HCEC 1CT (cell line): ENCODE measurements around the gene AUTS2.

Experiments
- DNase-seq: peaks from one replicate; pipeline ENCODE4 v3.0.0-alpha.2; 2017

AUTS2 gene

DNA sequence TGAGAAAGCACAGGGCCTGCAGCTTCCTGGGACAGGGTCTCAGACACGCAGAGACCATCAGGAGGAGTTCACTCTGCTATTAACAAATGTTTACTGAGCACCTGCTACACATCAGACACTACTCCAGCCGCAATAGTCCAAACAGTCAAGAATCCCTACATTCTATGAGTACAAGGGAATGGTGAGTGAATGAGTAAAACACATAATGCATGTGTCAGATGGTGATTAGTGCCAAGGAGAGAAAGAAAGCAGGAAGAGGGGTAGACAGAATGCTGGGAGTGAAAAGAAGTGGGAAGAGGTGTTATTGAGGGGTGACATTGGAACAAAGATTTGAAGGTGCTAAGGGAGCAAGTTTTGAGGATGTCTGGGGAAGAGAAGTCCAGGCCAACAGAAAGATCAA is 899.5 kb downstream of the AUTS2 start:
- no peak for DNase-seq

DNA sequence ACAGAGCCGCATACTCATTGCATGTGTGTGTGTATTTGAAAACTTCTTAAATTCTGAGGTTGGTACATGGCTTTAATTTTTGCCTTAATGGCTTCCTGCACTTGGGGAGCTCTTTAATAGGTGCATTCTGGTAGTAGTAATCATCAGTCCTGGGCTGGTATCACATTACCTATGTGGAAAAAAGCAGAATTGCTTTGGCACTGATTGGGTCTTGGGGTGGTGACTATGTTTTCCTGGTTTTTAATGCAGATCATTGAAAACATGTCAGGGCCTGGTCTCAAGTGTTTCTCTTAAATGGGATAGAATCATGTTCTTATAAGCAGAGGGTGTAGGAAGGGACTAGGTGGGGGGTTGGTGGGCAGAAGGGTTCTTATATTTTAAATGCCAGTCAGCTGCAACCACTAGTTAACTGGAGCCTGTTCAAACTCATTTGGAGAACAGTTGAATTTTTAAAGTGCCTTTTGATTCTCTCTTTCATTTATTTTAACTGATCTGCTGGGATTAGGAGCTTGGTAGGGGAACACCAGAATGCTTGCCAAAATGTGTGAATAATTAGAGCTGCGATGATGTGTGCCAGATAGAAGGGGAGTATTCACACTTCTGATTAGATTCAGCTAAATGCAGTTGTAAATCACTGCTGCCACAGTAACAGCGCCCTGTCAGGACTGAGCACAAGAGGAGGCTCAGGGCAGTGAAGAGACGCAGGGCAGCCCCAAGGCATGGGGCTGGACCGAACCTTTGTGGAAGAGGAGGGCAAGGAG is 900.1 kb downstream of the AUTS2 start:
- DNase-seq, result no peak

DNA sequence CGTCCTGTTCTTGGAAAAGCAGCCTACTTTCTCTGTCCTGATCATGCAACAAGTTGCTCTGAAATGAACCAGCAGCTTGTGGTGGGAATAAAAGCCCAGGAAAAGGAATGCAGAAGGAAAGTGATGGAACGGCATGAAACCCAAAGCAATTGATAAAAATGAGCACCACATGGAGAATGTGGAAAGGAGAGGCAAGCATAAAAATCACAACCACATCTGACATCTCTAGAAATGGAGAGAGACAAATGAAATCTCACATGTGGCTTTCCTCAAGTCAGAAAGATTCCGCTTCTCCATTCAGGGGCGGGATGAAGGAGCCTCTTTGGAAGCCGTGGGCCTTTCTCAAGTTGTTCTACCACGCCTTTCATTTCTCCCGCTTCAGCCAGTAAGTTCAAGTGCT is 902.0 kb downstream of the AUTS2 start:
- no peak for DNase-seq

DNA sequence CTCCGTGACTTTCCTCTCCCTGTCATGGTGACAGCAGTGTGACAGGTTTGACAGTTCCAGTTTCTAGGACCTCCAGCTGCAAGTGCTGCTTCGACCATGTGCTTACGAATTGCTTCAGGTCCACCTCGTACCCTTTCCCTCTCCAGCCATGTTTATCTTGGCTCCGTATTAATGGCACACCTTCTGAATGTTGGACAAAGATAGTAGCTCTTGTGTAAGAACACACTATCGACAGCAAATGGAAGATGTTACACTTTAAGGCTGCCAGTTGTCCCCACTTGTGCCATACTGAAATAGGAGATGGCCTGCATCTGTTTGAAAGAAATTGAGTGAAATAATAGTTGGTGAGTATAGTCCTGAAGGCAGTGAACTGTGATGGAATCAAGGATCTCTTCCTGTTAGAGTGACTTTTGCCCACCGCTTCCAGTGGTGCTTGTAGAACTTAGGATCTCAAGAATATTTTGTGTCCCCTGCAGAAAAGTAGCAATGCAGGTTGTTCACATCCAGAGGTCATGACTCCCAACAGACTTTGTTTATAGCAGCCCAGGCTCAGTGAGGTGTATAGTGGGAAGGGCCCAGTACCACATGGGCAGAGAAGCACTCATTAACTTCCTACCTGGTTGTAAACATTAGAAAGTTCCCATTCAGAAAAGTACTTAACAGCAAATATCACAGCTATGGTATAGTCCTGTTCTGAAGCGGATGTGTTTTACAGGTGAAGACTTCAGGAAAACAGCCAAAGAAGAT is 904.0 kb downstream of the AUTS2 start:
- no peak for DNase-seq

DNA sequence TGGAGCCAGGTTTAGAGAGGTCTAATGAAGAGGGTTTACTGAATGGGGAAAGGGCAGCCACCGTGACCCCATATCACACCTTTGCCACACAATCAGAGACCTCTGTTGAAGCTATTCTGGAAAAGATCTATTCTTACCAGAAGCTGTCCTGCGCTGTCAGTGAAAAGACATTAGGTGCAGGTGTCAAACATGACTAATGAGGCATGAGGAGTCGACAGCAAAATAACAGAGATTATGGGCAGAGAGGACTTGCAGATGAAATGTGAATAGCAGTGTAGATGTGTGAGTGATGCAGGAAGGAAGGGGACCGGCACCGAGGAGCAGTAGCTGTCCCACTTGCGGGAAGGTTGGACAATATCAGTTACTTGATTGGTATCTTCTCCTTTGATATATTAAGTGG is 906.0 kb downstream of the AUTS2 start:
- no peak for DNase-seq

DNA sequence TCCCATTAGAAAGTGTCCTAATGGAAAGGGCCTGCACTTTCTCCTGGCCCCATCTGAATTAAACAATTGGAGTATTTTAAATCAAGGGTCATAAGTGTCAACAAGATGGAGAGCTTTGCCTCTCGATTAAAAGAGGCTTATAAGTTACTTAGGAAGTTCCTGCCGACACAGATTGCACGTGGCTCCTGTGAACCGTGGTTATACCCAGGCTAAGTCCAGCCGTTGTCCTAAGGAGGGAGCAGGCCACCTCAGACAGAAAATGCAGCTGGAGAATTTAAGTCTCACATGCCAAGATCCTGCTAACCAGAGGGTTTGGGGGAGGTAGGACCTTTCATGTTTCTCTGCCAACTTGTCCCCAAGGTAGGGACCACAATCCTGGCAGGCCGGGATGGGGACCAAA is 907.2 kb downstream of the AUTS2 start:
- no peak for DNase-seq

DNA sequence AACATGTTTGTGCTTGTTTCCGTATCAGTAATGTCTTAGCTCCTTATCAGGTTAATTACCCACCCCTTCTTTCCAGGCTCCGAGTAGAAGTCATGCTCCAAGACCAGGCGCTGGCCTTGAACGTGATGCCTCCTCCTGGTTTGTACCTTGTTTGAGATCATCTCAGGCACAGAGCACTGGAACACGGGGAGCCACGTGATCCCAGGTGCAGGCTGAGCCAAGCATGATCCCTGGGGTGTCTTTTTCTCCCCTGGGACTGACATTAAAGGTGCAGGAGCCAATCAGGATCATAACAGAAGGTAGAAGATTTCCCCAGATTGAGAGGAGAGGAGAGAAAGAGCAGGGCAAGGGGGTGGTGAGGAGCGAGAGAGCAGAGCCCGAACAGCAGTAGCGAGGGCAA is 907.6 kb downstream of the AUTS2 start:
- no peak for DNase-seq

DNA sequence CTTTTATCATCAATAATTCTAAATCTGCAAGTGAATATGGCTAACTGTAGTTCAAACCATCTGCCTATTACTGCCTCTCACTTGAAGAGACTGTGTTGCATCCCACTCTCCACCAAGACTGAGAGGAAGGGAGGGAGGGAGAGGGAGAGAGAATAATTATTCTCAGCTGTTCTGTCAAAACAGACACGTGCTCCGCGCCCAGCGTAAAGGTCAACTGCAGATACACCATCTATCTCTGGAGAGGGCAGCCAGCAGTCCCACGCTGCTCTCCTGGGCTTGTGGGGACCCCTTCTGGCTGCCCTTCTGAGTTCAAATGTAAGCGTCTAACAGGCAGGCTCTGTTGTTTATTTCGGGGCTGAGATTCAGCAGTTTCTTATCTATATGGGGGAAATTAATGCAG is 908.2 kb downstream of the AUTS2 start:
- no peak for DNase-seq

DNA sequence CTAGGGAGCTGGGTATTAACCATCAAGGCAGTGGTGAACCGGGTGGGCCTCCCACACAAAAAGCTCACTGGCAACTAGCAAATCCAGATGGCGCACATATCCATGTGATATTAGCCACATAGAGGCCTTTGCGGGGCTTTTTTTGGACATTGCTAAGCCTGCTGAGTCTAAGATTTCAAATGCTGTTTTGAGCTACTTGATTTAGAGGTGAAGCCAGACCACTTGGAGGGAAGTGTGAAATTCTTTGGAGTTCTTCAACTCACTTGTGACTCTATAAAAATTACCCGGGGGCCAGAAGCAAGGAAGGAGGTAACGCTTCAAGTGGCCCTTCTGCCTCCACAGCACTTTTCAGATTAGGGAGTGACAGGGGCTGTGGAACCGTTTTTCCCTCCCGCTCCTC is 913.9 kb downstream of the AUTS2 start:
- no peak for DNase-seq

DNA sequence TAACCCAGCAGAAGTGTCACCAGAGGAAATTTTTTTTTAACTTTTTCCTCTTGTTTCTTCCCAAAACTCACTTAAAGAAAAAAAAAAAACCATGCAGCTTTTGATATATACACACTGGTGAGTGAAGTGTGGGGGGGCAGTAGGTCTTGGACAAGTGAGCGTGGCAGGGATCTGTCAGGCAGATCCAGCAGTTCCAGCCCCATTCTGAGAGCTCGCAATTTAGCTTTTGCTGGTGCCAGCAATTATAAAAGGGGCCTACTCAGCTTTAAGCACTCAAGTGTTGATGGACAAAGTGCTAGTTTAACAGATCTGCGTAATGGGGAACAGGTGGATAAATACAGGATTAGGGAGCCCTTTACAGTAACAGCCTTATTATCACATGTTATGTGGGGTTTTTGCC is 914.5 kb downstream of the AUTS2 start:
- DNase-seq, result no peak

DNA sequence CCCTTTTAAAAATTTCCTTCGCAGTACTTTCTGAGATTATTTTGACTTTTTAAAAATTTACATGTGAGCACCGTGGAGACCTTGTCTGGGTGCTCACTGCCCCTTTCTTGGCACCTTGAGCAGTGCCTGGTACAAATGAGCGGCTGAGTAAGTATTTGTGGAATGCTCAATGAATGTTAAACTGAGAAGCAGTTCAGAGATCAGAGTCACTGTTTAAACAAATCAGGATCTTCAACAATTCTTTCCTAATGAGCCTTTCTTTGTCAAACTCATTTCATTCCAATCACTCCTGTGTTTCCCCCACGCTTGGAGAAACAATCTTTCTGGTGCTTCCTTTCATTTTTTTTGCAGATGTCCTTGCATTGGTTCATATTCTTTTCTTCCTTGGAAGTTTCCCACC is 922.3 kb downstream of the AUTS2 start:
- no peak for DNase-seq

DNA sequence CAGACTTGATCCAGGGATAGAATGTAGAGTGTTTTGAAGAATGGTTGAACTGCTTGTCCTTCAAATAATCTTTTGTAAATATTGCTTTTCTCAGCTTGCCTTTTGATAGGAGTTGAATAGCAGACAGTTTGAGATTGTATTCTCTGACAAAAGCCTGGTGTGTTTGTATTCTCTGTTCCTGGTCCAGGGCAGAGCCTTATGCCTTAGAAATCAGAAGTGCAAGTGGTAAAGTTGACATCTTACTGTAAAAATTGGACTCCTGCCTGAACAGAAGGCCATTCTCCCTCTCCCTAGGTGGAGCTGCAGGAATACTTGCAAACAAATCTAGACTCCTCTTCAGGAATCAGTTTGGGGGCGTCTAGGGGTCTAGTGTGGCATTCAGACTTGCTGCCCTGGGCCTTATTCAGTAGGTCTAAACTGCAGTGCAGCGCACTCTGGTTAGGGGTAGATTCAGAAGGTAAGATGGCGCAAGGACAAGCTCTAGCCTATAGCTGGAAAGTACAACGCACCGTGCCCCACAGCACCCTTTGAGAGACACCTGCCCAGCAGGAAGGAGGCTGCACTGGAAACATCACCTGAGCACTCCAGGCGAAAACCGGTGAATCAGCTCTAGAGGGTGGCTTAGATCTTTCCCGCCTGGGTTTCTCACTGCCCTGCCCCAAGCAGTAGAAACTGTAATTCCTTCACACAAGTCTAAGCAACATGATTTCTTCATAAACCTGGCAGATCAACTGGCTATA is 925.1 kb downstream of the AUTS2 start:
- no peak for DNase-seq

DNA sequence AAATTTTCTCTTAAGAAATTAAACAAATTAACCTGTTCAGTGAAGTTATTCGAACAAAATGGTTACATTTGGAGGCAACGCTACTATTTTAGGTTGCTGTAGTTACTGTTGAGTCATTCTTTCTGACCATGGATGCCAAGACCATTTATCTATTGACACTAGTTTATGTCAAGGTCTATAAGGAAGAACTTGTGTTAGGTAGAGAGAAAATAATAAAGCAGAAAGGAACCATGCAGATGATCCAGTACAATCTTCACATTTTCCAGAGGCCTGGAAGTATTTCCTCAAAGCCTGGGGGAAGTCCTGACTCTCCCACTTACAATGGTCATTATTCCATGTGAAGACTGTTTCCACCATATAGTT is 925.7 kb downstream of the AUTS2 start:
- DNase-seq, result no peak

DNA sequence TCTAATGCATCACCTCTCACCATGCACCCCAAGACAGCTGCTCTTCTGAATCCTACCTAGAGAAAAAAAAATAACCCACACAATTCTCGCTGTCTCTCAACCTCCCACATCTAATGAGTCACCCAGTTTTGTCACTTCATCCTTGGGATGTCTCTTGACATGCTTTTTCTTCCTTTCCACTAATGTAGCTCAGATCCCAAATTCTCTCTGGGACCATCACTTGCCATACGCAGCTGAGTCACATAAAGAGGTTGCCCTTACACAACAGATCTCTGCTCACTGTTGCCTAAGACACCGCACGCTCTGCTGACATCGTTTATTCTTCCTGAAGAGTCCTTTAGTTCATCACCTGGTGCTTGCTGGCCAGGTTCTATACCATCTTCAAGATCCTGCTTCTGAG is 927.7 kb downstream of the AUTS2 start:
- DNase-seq, result no peak

DNA sequence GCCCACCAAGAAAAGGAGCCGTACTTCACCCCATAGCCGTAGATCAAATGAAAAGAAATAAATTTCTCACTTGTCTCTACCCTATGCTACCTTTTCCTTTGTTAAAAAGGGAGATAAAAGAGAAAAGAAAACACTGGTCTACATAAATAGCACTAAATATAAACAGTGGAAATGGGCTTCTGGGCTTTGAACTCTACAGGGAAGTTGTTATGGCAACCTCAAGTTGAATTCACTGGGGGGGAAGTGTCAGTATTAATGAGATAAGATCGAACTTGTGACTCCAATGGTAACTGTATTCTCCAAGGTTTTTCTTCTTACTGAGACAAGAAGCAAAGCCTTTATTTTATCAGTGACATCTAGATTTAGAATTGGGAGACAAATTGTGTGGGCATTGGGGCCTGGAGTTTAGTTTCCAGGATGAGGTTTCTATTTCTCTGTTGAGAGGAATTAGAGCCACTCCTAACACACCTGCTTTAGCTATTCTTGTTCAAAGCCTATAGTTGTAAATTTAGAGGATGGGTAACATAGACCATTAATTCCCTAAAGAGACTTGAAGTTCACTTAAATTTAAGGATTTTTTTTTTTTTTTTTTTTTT is 929.3 kb downstream of the AUTS2 start:
- no peak for DNase-seq

DNA sequence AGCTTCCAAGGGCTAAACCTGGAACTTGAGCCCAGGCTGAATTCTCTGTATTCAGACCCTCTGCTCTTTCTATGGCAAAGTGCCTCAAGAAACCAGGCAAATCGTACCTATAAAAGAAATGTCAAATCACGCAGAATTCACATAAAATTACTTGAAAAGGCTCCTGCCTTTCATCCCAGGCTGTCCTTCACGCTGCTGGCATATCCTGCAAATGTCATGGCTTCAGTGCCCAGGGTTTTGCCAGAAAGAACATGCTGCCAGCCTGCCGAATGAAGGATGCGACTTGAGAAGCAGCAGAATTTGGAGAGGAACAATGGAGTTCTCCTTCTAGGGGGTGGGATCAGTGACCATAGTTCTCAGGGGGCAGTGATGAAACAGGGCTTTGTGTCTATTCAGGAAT is 931.2 kb downstream of the AUTS2 start:
- no peak for DNase-seq

DNA sequence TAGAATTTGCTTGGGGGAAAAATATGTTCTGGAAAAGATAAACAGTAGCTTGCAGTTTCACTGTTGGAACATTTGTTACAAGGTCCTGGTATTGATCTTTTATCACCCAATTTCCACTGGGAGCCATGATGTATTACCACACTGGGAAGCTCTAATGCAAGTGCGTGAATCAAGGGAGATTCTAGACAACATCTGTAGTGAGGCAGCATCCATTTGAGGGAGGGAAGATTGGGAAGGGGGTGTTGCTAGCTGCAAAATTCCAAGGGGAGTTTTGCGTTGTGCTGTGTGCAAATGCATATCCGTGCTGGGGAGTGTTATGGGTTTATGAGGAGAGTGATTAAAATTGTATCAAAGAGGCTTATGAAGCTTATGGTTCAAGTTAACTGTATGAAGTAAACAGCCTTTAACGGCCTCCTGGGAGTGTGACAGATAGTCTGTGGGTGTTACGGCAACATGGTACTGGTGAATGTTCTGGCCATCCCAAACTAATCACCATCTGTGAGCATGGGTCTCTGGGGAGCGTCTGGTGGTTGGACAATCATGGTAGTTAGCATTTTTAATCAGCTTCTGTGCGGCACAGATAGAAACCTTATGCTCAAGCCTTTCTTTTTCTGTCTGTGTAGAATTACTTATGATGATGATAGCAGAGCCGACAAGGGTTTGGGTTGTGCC is 931.8 kb downstream of the AUTS2 start:
- no peak for DNase-seq

DNA sequence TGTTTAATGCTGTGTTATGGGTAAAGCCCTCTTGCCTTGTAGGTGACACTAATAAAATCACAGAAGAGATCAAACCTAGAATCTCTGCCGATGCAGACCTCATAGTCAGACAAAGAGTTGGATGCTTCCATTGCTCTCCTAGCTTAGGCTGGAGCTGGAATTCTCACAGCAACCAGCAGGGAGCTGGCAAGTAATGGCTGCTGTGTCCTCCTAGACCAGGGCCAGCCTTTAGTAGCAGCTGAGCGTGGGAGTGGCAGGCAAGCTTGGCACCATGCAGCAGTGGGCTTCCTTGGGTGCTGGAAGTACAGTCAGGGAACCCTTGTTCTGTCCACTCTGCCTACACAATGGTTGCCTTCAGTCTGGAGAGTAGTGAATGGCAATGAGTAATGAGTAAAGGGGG is 935.3 kb downstream of the AUTS2 start:
- DNase-seq, result no peak

DNA sequence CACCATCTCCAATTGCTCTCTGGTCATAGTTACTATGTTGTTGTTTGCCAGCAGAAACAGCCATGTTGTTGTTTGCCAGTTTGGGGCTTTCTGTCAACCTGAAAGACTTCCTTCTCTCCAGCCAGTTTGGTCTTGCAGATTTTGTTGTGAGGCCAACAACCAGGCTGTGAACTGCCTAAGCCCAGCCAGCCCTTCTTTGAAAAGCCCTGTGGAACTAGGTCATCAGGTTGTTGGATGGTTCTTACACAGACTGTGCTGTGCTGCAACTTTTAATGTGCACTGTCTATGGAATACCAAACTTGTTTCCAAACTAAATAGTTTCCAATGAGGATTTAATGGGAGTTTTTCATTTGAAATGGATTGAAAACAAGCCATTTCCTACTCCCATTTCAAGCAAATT is 940.9 kb downstream of the AUTS2 start:
- no peak for DNase-seq

DNA sequence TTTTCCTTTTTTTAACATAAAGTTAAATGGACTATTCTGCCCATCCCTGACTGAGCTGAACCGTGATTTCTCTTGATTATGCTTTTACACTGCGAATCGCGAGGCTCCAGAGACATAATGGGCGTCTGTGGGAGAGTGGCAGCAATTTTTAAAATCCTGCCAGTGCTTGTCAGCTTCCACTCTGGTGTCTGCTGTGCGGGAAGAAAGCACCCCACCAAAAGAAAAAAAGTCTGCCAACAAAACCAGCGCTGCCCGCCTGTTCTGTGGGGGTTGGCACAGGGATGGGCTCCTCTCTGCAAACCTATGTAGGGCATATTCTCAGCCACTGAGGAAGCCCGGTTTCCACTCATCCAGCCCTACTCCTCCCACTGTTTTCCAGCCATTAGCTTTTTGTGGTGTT is 941.3 kb downstream of the AUTS2 start:
- DNase-seq, result no peak

DNA sequence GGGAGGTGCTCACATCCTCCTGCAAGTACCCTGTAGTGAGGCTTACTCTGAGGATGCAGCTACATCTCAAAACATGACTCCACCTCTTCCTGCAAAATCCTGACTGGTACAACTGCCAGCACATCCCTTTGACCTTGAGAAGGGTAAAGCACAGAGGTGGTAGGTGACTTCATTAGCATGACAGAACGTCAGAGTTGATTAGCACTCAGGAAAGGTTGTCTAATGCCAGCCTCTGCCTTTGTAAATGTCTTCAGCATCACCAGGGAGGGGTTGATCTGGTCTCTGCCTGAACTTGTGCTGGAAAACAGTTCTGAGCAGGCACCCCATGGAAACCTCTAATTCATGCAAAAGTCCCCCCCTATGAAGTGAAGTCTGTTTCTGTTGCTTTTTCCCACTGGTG is 942.4 kb downstream of the AUTS2 start:
- DNase-seq, result no peak

DNA sequence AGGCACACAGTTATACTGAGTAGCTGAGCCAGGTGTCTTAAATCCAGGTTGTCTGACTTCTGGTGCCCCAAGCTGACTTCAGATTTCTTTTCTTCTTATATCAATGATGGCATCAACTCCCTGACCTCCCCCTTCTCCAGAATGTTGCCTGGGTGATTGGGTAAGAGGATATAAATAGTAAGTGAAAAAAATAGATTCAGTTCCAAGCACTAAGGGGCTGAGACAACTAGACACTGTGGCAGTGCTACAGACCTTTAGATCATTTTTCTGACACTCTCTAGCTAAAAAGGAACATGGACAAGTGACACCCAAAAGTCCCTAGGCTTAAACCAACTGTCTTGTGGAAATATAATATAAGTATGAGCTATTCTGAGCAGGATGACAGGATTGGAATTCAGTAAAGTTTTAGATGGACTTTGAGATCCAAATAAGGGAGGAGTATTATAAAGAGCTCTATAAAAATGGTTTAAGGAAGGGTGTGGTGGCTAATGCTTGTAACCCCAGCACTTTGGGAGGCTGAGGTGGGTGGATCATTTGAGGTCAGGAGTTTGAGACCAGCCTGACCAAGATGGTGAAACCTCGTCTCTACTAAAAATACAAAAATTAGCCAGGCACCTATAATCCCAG is 944.6 kb downstream of the AUTS2 start:
- DNase-seq, result no peak

DNA sequence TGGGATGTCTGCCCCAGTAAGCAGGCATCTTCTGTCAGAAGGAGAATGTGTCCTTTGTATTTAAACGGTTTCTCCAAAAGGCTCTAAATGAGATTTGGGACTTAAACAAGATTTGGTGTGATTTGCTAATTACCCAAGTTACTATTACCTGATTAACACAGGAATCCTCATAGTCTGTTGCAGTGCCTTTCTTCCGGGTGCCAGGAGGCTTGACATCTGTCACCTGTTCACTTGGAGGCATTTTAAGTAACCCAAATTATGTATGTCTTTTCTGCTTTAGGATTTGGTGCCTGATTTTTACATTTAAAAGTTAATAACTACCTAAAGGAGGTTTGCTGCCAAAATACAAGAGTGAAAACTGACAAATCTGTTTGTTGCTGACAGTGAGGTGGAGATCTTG is 945.7 kb downstream of the AUTS2 start:
- no peak for DNase-seq
